ENCODE measurements around the gene DUSP5. TPM values are rescaled to one million over a fixed set of nuclear protein-coding genes. Genes with fewer than 3 reads are reported as not detected.
A peak's percentile ranks its signal among the peaks of the same experiment; 100 is the strongest.

DUSP5 gene
- polyA plus RNA-seq, 3 donors: 2.0 to 65.3 (median 3.9) TPM

DNA sequence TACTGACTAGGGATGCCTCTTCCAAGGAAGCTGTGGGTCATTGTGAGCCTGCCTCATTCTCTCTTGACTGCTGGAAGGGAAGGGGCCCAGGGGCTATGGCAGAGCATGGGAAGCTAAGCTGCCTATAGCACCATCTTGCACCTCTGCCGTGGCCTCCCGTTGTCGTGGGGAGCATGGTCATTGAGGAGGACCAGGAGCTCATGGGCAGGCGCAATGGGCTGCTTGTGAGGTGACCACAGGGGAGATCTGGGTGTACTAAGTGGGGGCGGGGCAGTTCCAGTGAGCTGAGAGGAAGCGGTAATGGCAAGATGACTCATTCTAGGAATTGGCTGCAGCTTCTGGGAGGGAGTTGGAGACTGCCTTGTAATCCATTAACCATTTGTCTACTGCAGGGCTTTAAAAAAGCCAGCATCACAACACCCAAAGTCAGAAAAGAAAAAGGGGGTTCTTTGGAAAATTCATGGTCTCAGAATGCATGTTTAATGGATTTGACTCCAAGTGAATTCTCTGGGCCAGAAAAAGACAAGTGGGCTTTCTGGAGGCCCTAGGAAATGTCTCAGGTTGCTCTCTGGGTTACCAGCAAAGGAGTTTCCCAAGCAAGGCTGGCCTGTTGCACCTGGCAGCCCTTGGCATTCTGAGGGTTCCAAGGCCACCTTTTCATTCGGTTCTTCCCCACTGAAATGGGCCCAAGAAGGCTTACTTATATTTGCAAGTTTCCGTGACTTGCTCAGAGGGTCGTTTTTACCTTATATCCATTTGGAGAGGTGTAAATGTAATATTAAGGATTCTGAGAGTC lies 3.6 kb downstream of the DUSP5 start:
- Mint-ChIP-seq H3K27ac (peak overlapping the region in 5 of 7 donors; percentile 1 to 82 (median 15)), H3K4me3 (peak overlapping the region; percentile 96 to 98), H3K4me1 (peaks cover 82% of the 10 kb centered on the region), H3K27me3 (ENCODE audit: low read depth in 3 of 3) (peaks cover 34 to 44% (median 39%) of the 10 kb centered on the region in 3 donors), H3K36me3 (peaks cover 10 to 45% of the 10 kb centered on the region in 2 donors), H3K9me3 (peaks cover 0 to 10% (median 8%) of the 10 kb centered on the region in 7 donors)
- intact Hi-C loops (cut with micrococcal nuclease): loop anchor here (5.0 to 10.0 kb wide), 3 partner anchors 36 to 427 kb away; no protein-coding TSS in a partner anchor
- no peak overlapping the region for H3K9ac ChIP-seq (ENCODE audit: insufficient read depth, low read length, poor library complexity, severe bottlenecking)
- H4K20me1 ChIP-seq (ENCODE audit: insufficient read depth, low read length): peaks cover 53% of the 10 kb centered on the region
- no peak overlapping the region for H2AFZ ChIP-seq (ENCODE audit: insufficient read depth, low read depth, low read length, poor library complexity, severe bottlenecking)
- peaks cover 17 to 34% of the 10 kb centered on the region in 2 donors for H3K27me3 ChIP-seq (ENCODE audit: control insufficient read depth in 2 of 2, insufficient read depth in 2 of 2, low read length in 2 of 2)
- peaks cover 70 to 86% of the 10 kb centered on the region in 2 donors for H3K4me1 ChIP-seq (ENCODE audit: control insufficient read depth in 1 of 2, insufficient read depth in 2 of 2, low read length in 2 of 2)
- TF ChIP-seq, protein P1, sequence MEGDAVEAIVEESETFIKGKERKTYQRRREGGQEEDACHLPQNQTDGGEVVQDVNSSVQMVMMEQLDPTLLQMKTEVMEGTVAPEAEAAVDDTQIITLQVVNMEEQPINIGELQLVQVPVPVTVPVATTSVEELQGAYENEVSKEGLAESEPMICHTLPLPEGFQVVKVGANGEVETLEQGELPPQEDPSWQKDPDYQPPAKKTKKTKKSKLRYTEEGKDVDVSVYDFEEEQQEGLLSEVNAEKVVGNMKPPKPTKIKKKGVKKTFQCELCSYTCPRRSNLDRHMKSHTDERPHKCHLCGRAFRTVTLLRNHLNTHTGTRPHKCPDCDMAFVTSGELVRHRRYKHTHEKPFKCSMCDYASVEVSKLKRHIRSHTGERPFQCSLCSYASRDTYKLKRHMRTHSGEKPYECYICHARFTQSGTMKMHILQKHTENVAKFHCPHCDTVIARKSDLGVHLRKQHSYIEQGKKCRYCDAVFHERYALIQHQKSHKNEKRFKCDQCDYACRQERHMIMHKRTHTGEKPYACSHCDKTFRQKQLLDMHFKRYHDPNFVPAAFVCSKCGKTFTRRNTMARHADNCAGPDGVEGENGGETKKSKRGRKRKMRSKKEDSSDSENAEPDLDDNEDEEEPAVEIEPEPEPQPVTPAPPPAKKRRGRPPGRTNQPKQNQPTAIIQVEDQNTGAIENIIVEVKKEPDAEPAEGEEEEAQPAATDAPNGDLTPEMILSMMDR (IDR thresholded peaks at IDR 0.05): no peak
- peak overlapping the region in 1 of 3 experiments; percentile 74 for H3K4me3 ChIP-seq (replicated peaks in 1 of 3; ENCODE audit: low read depth in 2 of 3, low read length in 3 of 3)
- H3K36me3 ChIP-seq (replicated peaks in 1 of 2; ENCODE audit: control insufficient read depth in 1 of 2, insufficient read depth in 2 of 2, low read length in 2 of 2): no peaks in the 10 kb centered on the region
- no peaks in the 10 kb centered on the region for H3K9me3 ChIP-seq (replicated peaks in 1 of 2; ENCODE audit: control insufficient read depth in 1 of 2, insufficient read depth in 1 of 2, low read length in 2 of 2)
- peak overlapping the region; percentile 76 for H3K4me2 ChIP-seq (replicated peaks; ENCODE audit: extremely low read depth, low read length, poor library complexity, severe bottlenecking)
- 30% methylated on average over 3 of the region's 9 CpGs for WGBS (ENCODE audit: insufficient coverage)
- H3K79me2 ChIP-seq (ENCODE audit: insufficient read depth, low read length): no peaks in the 10 kb centered on the region
- DNase-seq: peak; percentile 79 to 90 (median 82)
- H3K27ac ChIP-seq (ENCODE audit: low read depth in 1 of 2, low read length in 2 of 2): no peak overlapping the region

DNA sequence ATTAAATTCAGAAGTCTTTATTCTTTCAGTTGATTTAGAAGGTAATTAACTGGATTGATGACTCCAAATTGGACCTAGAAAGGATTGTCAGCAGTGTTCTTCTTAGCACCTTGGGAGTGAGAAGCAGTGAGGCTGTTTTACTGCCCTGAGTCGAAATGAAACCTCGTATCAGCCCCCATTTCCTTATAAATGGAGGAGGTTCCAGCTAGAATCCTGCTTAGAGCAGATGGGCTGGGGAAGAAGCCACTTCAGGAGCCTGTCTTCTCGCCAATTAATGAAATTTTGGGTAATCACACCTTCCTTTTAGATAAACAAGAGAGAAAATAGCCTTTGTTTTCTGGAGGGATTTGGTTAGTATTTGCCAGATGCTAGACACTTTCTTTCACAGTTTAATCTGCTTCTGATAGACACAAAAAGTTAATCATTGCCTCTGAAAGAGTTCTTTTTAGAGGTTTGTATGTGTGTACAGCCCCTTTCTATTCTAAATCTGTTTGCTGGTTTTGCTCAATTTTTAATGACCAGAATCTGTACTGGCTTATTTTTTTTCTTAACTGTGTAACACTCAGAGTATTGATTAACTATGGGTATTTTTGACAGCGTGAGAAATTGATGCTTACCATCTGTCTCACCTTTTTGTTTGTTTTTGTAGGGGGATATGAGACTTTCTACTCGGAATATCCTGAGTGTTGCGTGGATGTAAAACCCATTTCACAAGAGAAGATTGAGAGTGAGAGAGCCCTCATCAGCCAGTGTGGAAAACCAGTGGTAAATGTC lies 4.6 kb downstream of the DUSP5 start:
- peak overlapping the region in 6 of 7 donors; percentile 31 to 97 (median 93) for H3K27ac Mint-ChIP-seq
- no peaks in the 10 kb centered on the region for H3K9me3 ChIP-seq (replicated peaks in 1 of 2; ENCODE audit: control insufficient read depth in 1 of 2, insufficient read depth in 1 of 2, low read length in 2 of 2)
- H3K9ac ChIP-seq (ENCODE audit: insufficient read depth, low read length, poor library complexity, severe bottlenecking): no peak overlapping the region

More for the DNA sequence above, 4.6 kb downstream of the DUSP5 start:
- no CpG with 5 or more reads among the region's 6 CpGs for WGBS (ENCODE audit: insufficient coverage)
- peak overlapping the region; percentile 62 to 96 for H3K4me3 Mint-ChIP-seq
- peaks cover 78% of the 10 kb centered on the region for H3K4me1 Mint-ChIP-seq
- TF ChIP-seq, protein P1 (IDR thresholded peaks at IDR 0.05): no peak
- Histone ChIP-seq H2AFZ (ENCODE audit: insufficient read depth, low read depth, low read length, poor library complexity, severe bottlenecking) (no peak overlapping the region), H3K79me2 (ENCODE audit: insufficient read depth, low read length) (no peaks in the 10 kb centered on the region), H3K4me2 (replicated peaks; ENCODE audit: extremely low read depth, low read length, poor library complexity, severe bottlenecking) (peak overlapping the region; percentile 76), H3K4me1 (ENCODE audit: control insufficient read depth in 1 of 2, insufficient read depth in 2 of 2, low read length in 2 of 2) (peaks cover 61 to 77% of the 10 kb centered on the region in 2 donors), H3K4me3 (replicated peaks in 1 of 3; ENCODE audit: low read depth in 2 of 3, low read length in 3 of 3) (peak overlapping the region in 1 of 3 experiments; percentile 74), H4K20me1 (ENCODE audit: insufficient read depth, low read length) (peaks cover 53% of the 10 kb centered on the region), H3K27ac (ENCODE audit: low read depth in 1 of 2, low read length in 2 of 2) (peak overlapping the region in 1 of 2 donors; percentile 89), H3K36me3 (replicated peaks in 1 of 2; ENCODE audit: control insufficient read depth in 1 of 2, insufficient read depth in 2 of 2, low read length in 2 of 2) (peaks cover 0 to 6% of the 10 kb centered on the region in 2 donors), H3K27me3 (ENCODE audit: control insufficient read depth in 2 of 2, insufficient read depth in 2 of 2, low read length in 2 of 2) (peaks cover 17 to 28% of the 10 kb centered on the region in 2 donors)
- peaks cover 19 to 54% of the 10 kb centered on the region in 2 donors for H3K36me3 Mint-ChIP-seq
- H3K9me3 Mint-ChIP-seq: peaks cover 0 to 10% (median 7%) of the 10 kb centered on the region in 7 donors
- H3K27me3 Mint-ChIP-seq (ENCODE audit: low read depth in 3 of 3): peaks cover 28 to 35% (median 30%) of the 10 kb centered on the region in 3 donors
- DNase-seq: no peak
- intact Hi-C loops (cut with micrococcal nuclease): loop anchor here (5.0 to 10.0 kb wide), 3 partner anchors 35 to 427 kb away; no protein-coding TSS in a partner anchor
